Gastrocnemius medialis (tissue), 4 donors: ENCODE measurements around the gene HDAC4. TPM values are rescaled to one million over a fixed set of nuclear protein-coding genes. Genes with fewer than 3 reads are reported as not detected.

ENCODE experiments used
- ATAC-seq, 2 donors: fragments of 150-250 bp; one replicate each; pipeline ENCODE4 v1.9.1; 2016
- DNase-seq, 2 donors: peaks; one replicate each; pipeline ENCODE4 v3.0.0-alpha.2; 2019
- H3K27ac ChIP-seq, 4 donors: fragments of 200-600 bp; sonication (generic); 1 replicate in 1 of 4; 2 replicates in 3 of 4; pipeline ENCODE4 v1.5.1; 2016 to 2018; ENCODE audit warnings: mild to moderate bottlenecking in 2 of 4, moderate library complexity in 1 of 4
- H3K27me3 ChIP-seq, 3 donors: fragments of 200-600 bp; sonication (generic) in 2 of 3; 1 replicate in 1 of 3; 2 replicates in 2 of 3; pipeline versions ENCODE4 v1.5.1 to v1.6.0; 2016 to 2019; ENCODE audit warnings: mild to moderate bottlenecking in 1 of 3, moderate library complexity in 1 of 3
- H3K36me3 ChIP-seq, 2 donors: fragments of 200-600 bp; sonication (generic) in 1 of 2; one replicate each; pipeline ENCODE4 v1.5.1; 2017 to 2018
- H3K4me1 ChIP-seq, 2 donors: fragments of 200-600 bp; sonication (generic) in 1 of 2; one replicate each; pipeline ENCODE4 v1.5.1; 2016 to 2017; ENCODE audit warnings: mild to moderate bottlenecking in 2 of 2
- H3K4me3 ChIP-seq, 4 donors: fragments of 200-600 bp; sonication (generic) in 3 of 4; 1 replicate in 1 of 4; 2 replicates in 3 of 4; pipeline ENCODE4 v1.5.1; 2016 to 2019; ENCODE audit warnings: mild to moderate bottlenecking in 2 of 4
- H3K9me3 ChIP-seq, 3 donors: fragments of 200-600 bp; sonication (generic) in 2 of 3; 1 replicate in 1 of 3; 2 replicates in 2 of 3; pipeline ENCODE4 v1.5.1; 2016 to 2019
- CTCF ChIP-seq, 5 experiments: fragments of 450-650 bp in 3 of 5; fragments of 200-600 bp in 2 of 5; sonication (generic) in 2 of 5; IDR thresholded peaks in 4 of 5; conservative IDR thresholded peaks in 1 of 5; 1 replicate in 4 of 5; 2 replicates in 1 of 5; pipeline ENCODE4 v1.5.1; 2016 to 2019; ENCODE audit warnings: antibody characterized with exemption in 5 of 5, mild to moderate bottlenecking in 3 of 5, moderate library complexity in 3 of 5
- POLR2A ChIP-seq, 2 donors: fragments of 450-650 bp; IDR thresholded peaks; one replicate each; pipeline ENCODE4 v1.6.1; 2017; ENCODE audit warnings: antibody characterized with exemption in 2 of 2, mild to moderate bottlenecking in 2 of 2, moderate library complexity in 2 of 2
- in situ Hi-C, 4 donors: fragments of 200-750 bp; cut with MboI; loops; one replicate each; pipeline versions ENCODE4 v1.15.0 to v1.8.0; 2017; ENCODE audit warnings: low sequenced_read_pairs in 4 of 4
- intact Hi-C: fragments of 100-400 bp; cut with DNase I; formaldehyde crosslinking; loops from one replicate; pipeline ENCODE4 v1.15.1; 2023; ENCODE audit warnings: low total_unique reads
- total RNA-seq, 4 donors: library from RNA; depleted of rRNA; stranded (reverse); fragments of >200 nt; gene quantifications; one replicate each; pipeline versions ENCODE4 v1.1.0 to v1.2.3, GENCODE V29; 2016

HDAC4 gene
- total RNA-seq, 4 donors from 2014 or later = 23.6 to 257 (median 119) TPM

GRCh38 chr2:239406316-239406995 lies 5.6 kb upstream of the HDAC4 start:
- no peaks in the 10 kb centered on the region for H3K36me3 ChIP-seq
- intact Hi-C loops = no loop called here
- no peak for DNase-seq
- no peaks in the 10 kb centered on the region for H3K27me3 ChIP-seq
- H3K4me3 ChIP-seq = no peak overlapping the region
- in situ Hi-C loops = loop anchor here in 1 of 4 donors (25.0 kb wide), 1 partner anchor 481 kb away; no protein-coding TSS in a partner anchor
- no peaks in the 10 kb centered on the region for H3K9me3 ChIP-seq
- peaks cover 0 to 8% of the 10 kb centered on the region in 2 donors for H3K4me1 ChIP-seq
- no peak overlapping the region for H3K27ac ChIP-seq
- no peak for ATAC-seq
- TF ChIP-seq POLR2A (IDR thresholded peaks at IDR 0.05) (no peak), CTCF (IDR thresholded peaks at IDR 0.05 in 4 of 5, conservative IDR thresholded peaks at IDR 0.05 in 1 of 5) (no peak)

GRCh38 chr2:239405071-239405470 lies 4.3 kb upstream of the HDAC4 start:
- Histone ChIP-seq H3K27ac (no peak overlapping the region), H3K9me3 (no peaks in the 10 kb centered on the region), H3K36me3 (no peaks in the 10 kb centered on the region), H3K4me3 (no peak overlapping the region), H3K27me3 (no peaks in the 10 kb centered on the region), H3K4me1 (peaks cover 0 to 8% of the 10 kb centered on the region in 2 donors)
- ATAC-seq (no peak), DNase-seq (no peak)
- TF ChIP-seq CTCF (IDR thresholded peaks at IDR 0.05 in 4 of 5, conservative IDR thresholded peaks at IDR 0.05 in 1 of 5) = no peak
- TF ChIP-seq POLR2A (IDR thresholded peaks at IDR 0.05) = no peak
- in situ Hi-C loops = loop anchor here in 1 of 4 donors (25.0 kb wide), 1 partner anchor 482 kb away; no protein-coding TSS in a partner anchor
- intact Hi-C loops = no loop called here

- peak overlapping the region in 1 of 4 donors; percentile 96 for H3K27ac ChIP-seq
- H3K4me3 ChIP-seq = no peak overlapping the region
- no peaks in the 10 kb centered on the region for H3K36me3 ChIP-seq
- DNase-seq (no peak), ATAC-seq (no peak)
- in situ Hi-C loops = loop anchor here in 1 of 4 donors (25.0 kb wide), 1 partner anchor 485 kb away; no protein-coding TSS in a partner anchor
- peaks cover 13 to 27% of the 10 kb centered on the region in 2 donors for H3K4me1 ChIP-seq
- TF ChIP-seq POLR2A (IDR thresholded peaks at IDR 0.05) (no peak), CTCF (IDR thresholded peaks at IDR 0.05 in 4 of 5, conservative IDR thresholded peaks at IDR 0.05 in 1 of 5) (no peak)
- no peaks in the 10 kb centered on the region for H3K27me3 ChIP-seq
- intact Hi-C loops = loop anchor here (5.0 kb wide), 2 partner anchors 90 to 290 kb away; no protein-coding TSS in a partner anchor
- H3K9me3 ChIP-seq = no peaks in the 10 kb centered on the region
Measured at GRCh38 chr2:239402666-239403065, 1.8 kb upstream of the HDAC4 start.

GRCh38 chr2:239401881-239402233 lies 1.0 kb upstream of the HDAC4 start:
- TF ChIP-seq POLR2A (IDR thresholded peaks at IDR 0.05) (no peak), CTCF (IDR thresholded peaks at IDR 0.05 in 4 of 5, conservative IDR thresholded peaks at IDR 0.05 in 1 of 5) (no peak)
- Histone ChIP-seq H3K27ac (peak overlapping the region; percentile 93 to 100 (median 97)), H3K9me3 (no peaks in the 10 kb centered on the region), H3K36me3 (no peaks in the 10 kb centered on the region), H3K4me1 (peaks cover 13 to 33% of the 10 kb centered on the region in 2 donors), H3K4me3 (peak overlapping the region; percentile 61 to 96 (median 78)), H3K27me3 (no peaks in the 10 kb centered on the region)
- peak in 1 of 2 donors; percentile 25 for DNase-seq
- ATAC-seq = peak; percentile 6 to 17
- intact Hi-C loops (loop anchor here (1.0 to 5.0 kb wide), 6 partner anchors 43 to 290 kb away; no protein-coding TSS in a partner anchor), in situ Hi-C loops (loop anchor here in 1 of 4 donors (25.0 kb wide), 1 partner anchor 485 kb away; no protein-coding TSS in a partner anchor)
